Endodermal cell (in vitro differentiated cells): Measurements from ENCODE around the gene ABCA2. TPM values are rescaled to one million over a fixed set of nuclear protein-coding genes. Genes with fewer than 3 reads are reported as not detected.

ENCODE experiments used
- DNase-seq: peaks from one replicate; pipeline ENCODE4 v3.0.0-alpha.2; 2017
- H3K27ac ChIP-seq: 2 replicates; pipeline ENCODE4 v1.5.1; 2013; ENCODE audit warnings: mild to moderate bottlenecking, low read depth, low read length, moderate library complexity
- H3K27me3 ChIP-seq: 2 replicates; pipeline ENCODE4 v1.6.1; 2013; ENCODE audit warnings: mild to moderate bottlenecking, low read length, moderate library complexity; ENCODE audit not compliant: insufficient read depth, control insufficient read depth, poor library complexity, severe bottlenecking
- H3K36me3 ChIP-seq: 2 replicates; pipeline ENCODE4 v1.7.0; 2013; ENCODE audit warnings: mild to moderate bottlenecking, low read length, moderate library complexity; ENCODE audit not compliant: control insufficient read depth, insufficient read depth
- H3K4me1 ChIP-seq: one replicate; pipeline ENCODE4 v1.7.0; 2013; ENCODE audit warnings: low read length; ENCODE audit not compliant: control insufficient read depth, insufficient read depth
- H3K4me3 ChIP-seq: 2 replicates; pipeline ENCODE4 v1.5.1; 2013; ENCODE audit warnings: mild to moderate bottlenecking, low read length, moderate library complexity
- H3K9ac ChIP-seq: 2 replicates; pipeline ENCODE4 v1.6.1; 2013; ENCODE audit warnings: mild to moderate bottlenecking, low read length, moderate library complexity; ENCODE audit not compliant: poor library complexity, severe bottlenecking; ENCODE audit errors: extremely low read depth
- H3K9me3 ChIP-seq: 2 replicates; pipeline ENCODE4 v1.6.1; 2013; ENCODE audit warnings: mild to moderate bottlenecking, low read length, moderate library complexity; ENCODE audit not compliant: control insufficient read depth
- H3K27ac Mint-ChIP-seq: 2 replicates; pipeline ENCODE4 v1.8.0; 2020; ENCODE audit warnings: mixed read lengths
- H3K27me3 Mint-ChIP-seq: 2 replicates; pipeline ENCODE4 v1.8.0; 2021; ENCODE audit warnings: mild to moderate bottlenecking, mixed read lengths; ENCODE audit not compliant: insufficient read depth
- H3K36me3 Mint-ChIP-seq: 2 replicates; pipeline ENCODE4 v1.8.0; 2020; ENCODE audit warnings: low read depth, mixed read lengths
- H3K4me1 Mint-ChIP-seq: 2 replicates; pipeline ENCODE4 v1.8.0; 2020; ENCODE audit warnings: mixed read lengths
- H3K4me3 Mint-ChIP-seq: 2 replicates; pipeline ENCODE4 v1.8.0; 2020; ENCODE audit warnings: mild to moderate bottlenecking, moderate library complexity, mixed read lengths
- H3K9me3 Mint-ChIP-seq: 2 replicates; pipeline ENCODE4 v1.8.0; 2020; ENCODE audit warnings: mild to moderate bottlenecking, mixed read lengths
- CTCF ChIP-seq: fragments of 200-600 bp; sonication (generic); conservative IDR thresholded peaks from 2 replicates; pipeline ENCODE4 v1.5.0; 2021; ENCODE audit warnings: antibody characterized with exemption, mild to moderate bottlenecking
- WGBS, 2 experiments: methylation state at CpG; one replicate each; pipeline versions ENCODE4 v1.1.5 to v1.1.7; 2013; ENCODE audit warnings: missing lambda C conversion rate in 2 of 2, mixed read lengths in 1 of 2; ENCODE audit not compliant: insufficient coverage in 1 of 2, insufficient read length in 1 of 2; 5-methylcytosine and 5-hydroxymethylcytosine counted together
- total RNA-seq, 2 donors: library from RNA; stranded (reverse); fragmentation: NEBNext Ultra II Directional in 1 of 2; extraction: Animal tissue kit (Norgen Biotek cat#: 25700) in 1 of 2; gene quantifications; 2 replicates in 1 of 2; 3 replicates in 1 of 2; pipeline ENCODE4 v1.2.1, GENCODE V29; 2021

The ABCA2 gene
- total RNA-seq, 2 donors from 2014 or later, result 21.5 to 30.0 TPM

DNA sequence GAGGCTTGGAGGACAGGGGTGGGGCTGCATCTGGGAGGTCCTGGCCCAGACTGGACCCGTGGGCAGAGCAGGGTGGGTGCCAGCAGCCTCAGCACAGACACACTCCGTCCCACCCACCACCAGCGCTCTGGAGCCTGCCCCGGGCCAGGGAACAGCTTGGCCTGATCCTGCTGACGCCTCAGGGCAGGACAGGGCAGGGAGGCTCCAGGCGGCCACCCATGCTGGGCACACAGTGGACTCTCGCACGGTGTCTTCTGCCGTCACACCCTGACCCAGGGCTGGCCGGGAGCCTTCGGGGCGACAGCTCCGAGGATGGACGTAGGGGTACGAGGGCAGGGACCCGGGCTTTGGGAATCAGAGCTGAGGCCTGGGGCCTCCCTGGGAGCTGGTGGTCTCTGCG is 58.9 kb downstream of the ABCA2 start:
- Histone ChIP-seq H3K4me3 (no peak overlapping the region), H3K4me1 (no peaks in the 10 kb centered on the region), H3K27ac (no peak overlapping the region), H3K9me3 (no peaks in the 10 kb centered on the region), H3K36me3 (no peaks in the 10 kb centered on the region), H3K9ac (no peak overlapping the region), H3K27me3 (no peaks in the 10 kb centered on the region)
- Mint-ChIP-seq H3K4me3 (no peak overlapping the region), H3K27ac (no peak overlapping the region), H3K4me1 (peaks cover 8% of the 10 kb centered on the region), H3K36me3 (no peaks in the 10 kb centered on the region), H3K9me3 (no peaks in the 10 kb centered on the region), H3K27me3 (no peaks in the 10 kb centered on the region)
- WGBS, 2 experiments, result 85% methylated on average over 13 to 17 of the region's 17 CpGs
- TF ChIP-seq CTCF, result no peak
- no peak for DNase-seq

GRCh38 chr9:136968333-136969127 is 59.5 kb downstream of the ABCA2 start:
- H3K4me3 Mint-ChIP-seq, result no peak overlapping the region
- H3K27ac ChIP-seq, result no peak overlapping the region
- H3K9me3 Mint-ChIP-seq, result no peaks in the 10 kb centered on the region

DNA sequence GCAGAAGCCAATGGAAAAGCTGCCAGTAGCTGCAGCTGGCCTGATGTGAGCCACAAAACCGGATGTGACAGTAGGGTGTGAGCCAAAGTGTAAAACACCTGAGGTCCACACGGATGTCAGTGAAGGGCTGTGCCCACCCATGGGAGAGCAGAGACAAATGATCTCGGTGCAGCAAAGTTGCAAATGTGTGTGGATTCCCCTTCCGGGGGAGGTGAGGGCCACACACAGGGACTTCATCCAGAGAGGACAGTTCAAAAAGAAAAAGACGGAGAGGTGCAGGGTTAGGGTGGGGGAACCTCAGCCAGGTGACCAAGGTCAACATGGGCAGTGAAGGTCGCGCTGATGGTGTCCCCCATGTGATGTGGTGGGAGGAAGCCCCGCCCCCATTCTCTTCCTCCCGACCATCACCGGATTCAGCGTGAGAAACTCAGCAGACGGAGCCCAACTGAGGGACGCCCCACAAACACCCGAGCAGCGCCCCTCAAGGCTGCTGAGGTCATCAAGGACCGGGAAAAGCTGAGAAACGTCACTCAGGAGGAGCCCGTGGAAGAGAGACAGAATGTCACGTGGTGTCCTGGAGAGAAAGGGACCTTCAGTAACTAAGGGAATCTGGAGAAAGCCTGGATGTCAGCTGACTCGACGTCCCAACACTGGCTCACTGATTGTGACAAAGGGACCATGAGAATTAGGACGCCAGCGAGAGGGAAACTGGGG is 62.1 kb downstream of the ABCA2 start:
- H3K27ac Mint-ChIP-seq, result no peak overlapping the region

More at GRCh38 chr9:136968333-136969127, 59.5 kb downstream of the ABCA2 start:
- Mint-ChIP-seq H3K27ac (no peak overlapping the region), H3K36me3 (no peaks in the 10 kb centered on the region), H3K27me3 (no peaks in the 10 kb centered on the region), H3K4me1 (peaks cover 8% of the 10 kb centered on the region)
- no peak overlapping the region for H3K4me3 ChIP-seq
- H3K9ac ChIP-seq, result no peak overlapping the region
- H3K9me3 ChIP-seq, result no peaks in the 10 kb centered on the region
- no peak for DNase-seq
- WGBS, 2 experiments, result 87 to 95% methylated on average over 7 to 17 of the region's 17 CpGs
- no peaks in the 10 kb centered on the region for H3K4me1 ChIP-seq
- H3K27me3 ChIP-seq, result no peaks in the 10 kb centered on the region
- H3K36me3 ChIP-seq, result no peaks in the 10 kb centered on the region
- no peak for TF ChIP-seq CTCF

More for the DNA sequence above, 62.1 kb downstream of the ABCA2 start:
- Histone ChIP-seq H3K9me3 (no peaks in the 10 kb centered on the region), H3K4me1 (no peaks in the 10 kb centered on the region), H3K27me3 (no peaks in the 10 kb centered on the region), H3K36me3 (no peaks in the 10 kb centered on the region), H3K9ac (no peak overlapping the region), H3K4me3 (no peak overlapping the region), H3K27ac (no peak overlapping the region)
- Mint-ChIP-seq H3K4me1 (peaks cover 8% of the 10 kb centered on the region), H3K9me3 (no peaks in the 10 kb centered on the region), H3K4me3 (no peak overlapping the region), H3K27me3 (peaks cover 1% of the 10 kb centered on the region), H3K36me3 (no peaks in the 10 kb centered on the region)
- TF ChIP-seq CTCF, result no peak
- no peak for DNase-seq
- WGBS, 2 experiments, result 72 to 75% methylated on average over 17 to 23 of the region's 23 CpGs
